PC-3 (cell line): ENCODE measurements around the gene EEIG1. TPM values are rescaled to one million over a fixed set of nuclear protein-coding genes. Genes with fewer than 3 reads are reported as not detected.

ENCODE experiments used
- ATAC-seq: fragments of 200-7000 bp; cut with Tn5 transposase; 2 replicates; pipeline ENCODE4 v1.9.1; 2020; ENCODE audit warnings: mild to moderate bottlenecking, moderate library complexity
- BruUV-seq: library from RNA; stranded (reverse); fragments of 400-500 nt; replicated peaks from 2 replicates; lab custom pipeline; 2021; lab: Mats Ljungman, UMichigan
- CTCF ChIA-PET: fragments of 300-600 bp; sonication (Branson Sonifier 250); formaldehyde crosslinking; loops from one replicate; lab custom pipeline; 2022; ENCODE audit warnings: antibody characterized with exemption; lab: Charles Lee
- POLR2A ChIA-PET: fragments of 300-600 bp; sonication (Branson Sonifier 250); formaldehyde crosslinking; loops from one replicate; lab custom pipeline; 2022; ENCODE audit warnings: antibody characterized with exemption; ENCODE audit not compliant: unreplicated experiment; lab: Charles Lee
- DNase-seq: peaks from one replicate; pipeline ENCODE4 v3.0.0-alpha.2; 2015
- H2AFZ ChIP-seq: fragments of 300-600 bp; sonication (generic); 2 replicates; pipeline ENCODE4 v1.6.0; 2016; ENCODE audit warnings: antibody characterized with exemption, low read length
- H3F3A ChIP-seq: fragments of 300-600 bp; sonication (generic); one replicate; pipeline ENCODE4 v1.6.0; 2017; ENCODE audit warnings: antibody characterized with exemption, low read length, control low read depth, mild to moderate bottlenecking; ENCODE audit not compliant: unreplicated experiment
- H3K27ac ChIP-seq: fragments of 300-600 bp; sonication (generic); 2 replicates; pipeline ENCODE4 v1.5.1; 2016; ENCODE audit warnings: mild to moderate bottlenecking, low read length
- H3K27me3 ChIP-seq: fragments of 300-600 bp; sonication (generic); 2 replicates; pipeline ENCODE4 v1.6.1; 2016; ENCODE audit warnings: low read length, mixed read lengths
- H3K36me3 ChIP-seq: fragments of 300-600 bp; sonication (generic); 2 replicates; pipeline ENCODE4 v1.6.1; 2016; ENCODE audit warnings: low read depth, mixed run types, low read length, mixed read lengths
- H3K4me1 ChIP-seq: fragments of 300-600 bp; sonication (generic); 2 replicates; pipeline ENCODE4 v1.5.1; 2016; ENCODE audit warnings: low read length; ENCODE audit not compliant: insufficient read depth
- H3K4me2 ChIP-seq: fragments of 300-600 bp; sonication (generic); 2 replicates; pipeline ENCODE4 v1.6.0; 2016; ENCODE audit warnings: low read length
- H3K4me3 ChIP-seq: fragments of 300-600 bp; sonication (generic); 2 replicates; pipeline ENCODE4 v1.5.1; 2016; ENCODE audit warnings: mild to moderate bottlenecking, low read length, mixed read lengths
- H3K79me2 ChIP-seq: fragments of 300-600 bp; sonication (generic); 2 replicates; pipeline ENCODE4 v1.6.1; 2017; ENCODE audit warnings: low read length, mixed read lengths
- H3K9ac ChIP-seq: fragments of 300-600 bp; sonication (generic); 2 replicates; pipeline ENCODE4 v1.6.0; 2016; ENCODE audit warnings: mild to moderate bottlenecking, low read length
- H3K9me2 ChIP-seq: fragments of 300-600 bp; sonication (generic); replicated peaks from 2 replicates; pipeline ENCODE4 v1.6.1; 2016; ENCODE audit warnings: mixed run types, low read length, mixed read lengths
- H3K9me3 ChIP-seq: fragments of 300-600 bp; sonication (generic); 2 replicates; pipeline ENCODE4 v1.6.1; 2016; ENCODE audit warnings: low read length, mixed read lengths
- H4K20me1 ChIP-seq: fragments of 300-600 bp; sonication (generic); 2 replicates; pipeline ENCODE4 v1.6.1; 2016; ENCODE audit warnings: low read length, mixed read lengths
- EZH2 ChIP-seq: fragments of 300-600 bp; sonication (generic); IDR thresholded peaks from one replicate; pipeline ENCODE4 v1.6.1; 2017; ENCODE audit warnings: antibody characterized with exemption, mild to moderate bottlenecking, low read length; ENCODE audit not compliant: unreplicated experiment
- EZH2phosphoT487 ChIP-seq: fragments of 300-600 bp; sonication (generic); IDR thresholded peaks from 2 replicates; pipeline ENCODE4 v1.6.1; 2018; ENCODE audit warnings: mild to moderate bottlenecking, antibody characterized with exemption, low read length, borderline replicate concordance
- intact Hi-C: fragments of 100-400 bp; cut with micrococcal nuclease; formaldehyde crosslinking; loops from 2 replicates; pipeline ENCODE4 v1.9.0; 2023
- total RNA-seq: library from RNA; depleted of rRNA; stranded (reverse); fragments of >200 nt; gene quantifications from 2 replicates; pipeline ENCODE4 v1.2.3, GENCODE V29; 2014
- TF ChIP-seq, protein P1 (sequence below): fragments of 300-600 bp; sonication (generic); conservative IDR thresholded peaks from 2 replicates; pipeline ENCODE4 v1.5.1; 2017; ENCODE audit warnings: antibody characterized with exemption, low read depth, mild to moderate bottlenecking, low read length

The EEIG1 gene
- total RNA-seq, 1 experiment from 2014 or later: 10.8 TPM

DNA sequence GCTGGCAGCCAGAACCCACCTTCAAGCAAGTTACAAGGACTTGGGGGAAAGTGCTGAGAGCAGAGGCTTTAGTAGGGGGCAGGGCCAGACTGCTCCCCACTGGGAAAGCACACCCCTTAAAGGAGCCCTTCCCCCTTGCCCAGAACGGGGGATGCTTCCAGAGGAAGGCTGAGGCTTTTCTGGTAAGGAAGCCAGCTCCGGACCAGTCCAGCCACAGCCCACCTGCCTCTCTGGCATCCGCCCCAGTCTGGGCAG, 38.9 kb downstream of the EEIG1 start:
- no peaks in the 10 kb centered on the region for H3K9me2 ChIP-seq
- no peak overlapping the region for H3K27ac ChIP-seq
- H2AFZ ChIP-seq: no peak overlapping the region
- no peaks in the 10 kb centered on the region for H3F3A ChIP-seq
- H3K4me2 ChIP-seq: no peak overlapping the region
- no peak for ATAC-seq
- H3K79me2 ChIP-seq: peaks cover 7% of the 10 kb centered on the region
- H3K4me3 ChIP-seq: no peak overlapping the region
- no peaks in the 10 kb centered on the region for H3K36me3 ChIP-seq
- 0 out of 2 replicates have a peak, but pooled peaks cover under 1% of the 10 kb centered on the region for H3K4me1 ChIP-seq
- POLR2A ChIA-PET: no interaction called here
- H3K9me3 ChIP-seq: no peaks in the 10 kb centered on the region
- intact Hi-C loops: loop anchor here (2.0 kb wide), 2 partner anchors 37 to 93 kb away; no protein-coding TSS in a partner anchor
- no peak overlapping the region for H3K9ac ChIP-seq
- no peak for DNase-seq
- no peaks in the 10 kb centered on the region for H3K27me3 ChIP-seq
- H4K20me1 ChIP-seq: no peaks in the 10 kb centered on the region
- BruUV-seq: no TSS peak
- CTCF ChIA-PET: interaction anchor here (1.0 kb wide), 1 partner anchor 93 kb away, joined by 3 read pairs; no protein-coding TSS in a partner anchor
- TF ChIP-seq, protein P1, sequence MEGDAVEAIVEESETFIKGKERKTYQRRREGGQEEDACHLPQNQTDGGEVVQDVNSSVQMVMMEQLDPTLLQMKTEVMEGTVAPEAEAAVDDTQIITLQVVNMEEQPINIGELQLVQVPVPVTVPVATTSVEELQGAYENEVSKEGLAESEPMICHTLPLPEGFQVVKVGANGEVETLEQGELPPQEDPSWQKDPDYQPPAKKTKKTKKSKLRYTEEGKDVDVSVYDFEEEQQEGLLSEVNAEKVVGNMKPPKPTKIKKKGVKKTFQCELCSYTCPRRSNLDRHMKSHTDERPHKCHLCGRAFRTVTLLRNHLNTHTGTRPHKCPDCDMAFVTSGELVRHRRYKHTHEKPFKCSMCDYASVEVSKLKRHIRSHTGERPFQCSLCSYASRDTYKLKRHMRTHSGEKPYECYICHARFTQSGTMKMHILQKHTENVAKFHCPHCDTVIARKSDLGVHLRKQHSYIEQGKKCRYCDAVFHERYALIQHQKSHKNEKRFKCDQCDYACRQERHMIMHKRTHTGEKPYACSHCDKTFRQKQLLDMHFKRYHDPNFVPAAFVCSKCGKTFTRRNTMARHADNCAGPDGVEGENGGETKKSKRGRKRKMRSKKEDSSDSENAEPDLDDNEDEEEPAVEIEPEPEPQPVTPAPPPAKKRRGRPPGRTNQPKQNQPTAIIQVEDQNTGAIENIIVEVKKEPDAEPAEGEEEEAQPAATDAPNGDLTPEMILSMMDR: no peak
- TF ChIP-seq EZH2 (no peak), EZH2phosphoT487 (no peak)

DNA sequence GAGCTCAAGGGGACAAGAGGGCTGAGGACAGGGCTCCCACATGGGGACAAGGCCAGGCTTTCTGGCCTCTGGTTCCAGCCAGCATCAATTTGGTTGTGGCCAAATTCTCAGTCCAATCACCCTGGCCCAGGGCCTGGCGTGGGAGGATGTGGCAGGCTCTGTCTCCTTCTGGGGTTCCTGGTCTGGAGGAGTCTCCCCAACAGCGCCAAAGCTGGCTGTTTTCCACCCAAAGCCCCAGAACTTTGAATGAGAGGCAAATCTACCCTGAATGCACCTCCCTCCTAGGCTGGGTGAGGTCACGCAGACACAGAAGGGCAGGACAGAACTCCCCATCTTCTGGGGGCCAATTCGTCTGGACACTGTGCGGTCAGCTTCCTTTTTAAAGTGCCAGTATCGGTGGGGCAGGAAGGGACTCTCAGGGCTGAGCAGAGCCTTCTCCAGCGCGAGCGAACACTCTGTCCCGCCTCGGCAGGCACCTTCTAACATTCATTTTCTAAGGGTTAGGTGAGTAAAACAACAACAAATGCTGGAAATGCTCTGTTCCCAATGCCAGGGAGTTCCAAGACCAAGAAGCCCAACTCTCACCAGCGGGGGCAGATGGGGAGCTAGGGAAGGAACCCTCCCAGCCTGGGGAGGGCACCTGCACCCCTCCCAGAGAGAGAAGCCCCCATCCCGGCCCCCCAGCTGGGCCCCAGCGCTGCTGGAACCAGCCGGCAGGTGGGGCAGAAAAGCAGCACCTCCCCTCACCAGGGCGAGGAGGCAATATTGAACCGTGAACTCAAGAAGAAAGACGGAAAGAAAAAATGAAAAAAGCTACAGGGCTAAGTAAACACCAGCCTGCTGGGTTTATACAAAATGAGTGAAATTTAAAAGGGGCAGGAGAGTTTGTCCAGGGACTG, 39.5 kb downstream of the EEIG1 start:
- Histone ChIP-seq H3K9me2 (no peaks in the 10 kb centered on the region), H3K4me1 (peaks cover 7% of the 10 kb centered on the region; the same call in 1 of the 2 replicates), H3K36me3 (no peaks in the 10 kb centered on the region), H3K4me3 (no peak overlapping the region), H3K4me2 (no peak overlapping the region), H3K27ac (no peak overlapping the region), H2AFZ (no peak overlapping the region), H3K27me3 (no peaks in the 10 kb centered on the region), H4K20me1 (no peaks in the 10 kb centered on the region), H3K9ac (no peak overlapping the region), H3K9me3 (no peaks in the 10 kb centered on the region), H3F3A (no peaks in the 10 kb centered on the region), H3K79me2 (peaks cover 12% of the 10 kb centered on the region)
- no peak for ATAC-seq
- intact Hi-C loops: no loop called here
- TF ChIP-seq, protein P1: no peak
- TF ChIP-seq EZH2 (no peak), EZH2phosphoT487 (no peak)
- BruUV-seq: no TSS peak
- no peak for DNase-seq
- POLR2A ChIA-PET: no interaction called here
- CTCF ChIA-PET: interaction anchor here (1.0 kb wide), 1 partner anchor 94 kb away, joined by 3 read pairs; no protein-coding TSS in a partner anchor

DNA sequence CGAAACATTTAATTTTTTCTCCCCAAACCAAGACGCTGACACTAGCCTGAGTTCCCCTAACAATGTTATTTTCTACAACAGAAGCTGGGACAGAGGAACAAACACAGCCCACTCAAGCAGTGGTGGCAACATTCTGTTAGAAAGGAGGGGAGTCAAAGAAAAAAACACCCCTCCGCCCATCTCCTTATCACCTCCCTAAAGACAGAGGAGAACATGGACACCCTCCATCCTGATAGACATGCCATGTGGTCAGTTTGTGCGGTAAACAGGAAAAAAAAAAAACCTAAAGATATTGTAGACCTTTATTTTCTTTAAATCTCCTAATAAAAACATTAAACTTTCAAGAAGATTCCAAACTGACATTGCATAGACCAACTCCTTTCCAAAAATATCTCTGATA, 40.2 kb downstream of the EEIG1 start:
- Histone ChIP-seq H3F3A (no peaks in the 10 kb centered on the region), H3K27ac (no peak overlapping the region), H3K9ac (no peak overlapping the region), H3K4me2 (no peak overlapping the region), H3K9me2 (no peaks in the 10 kb centered on the region), H3K9me3 (no peaks in the 10 kb centered on the region), H2AFZ (no peak overlapping the region), H3K36me3 (no peaks in the 10 kb centered on the region), H3K79me2 (peaks cover 20% of the 10 kb centered on the region), H3K4me1 (peaks cover 14% of the 10 kb centered on the region; the same call in 1 of the 2 replicates), H3K4me3 (no peak overlapping the region), H4K20me1 (no peaks in the 10 kb centered on the region), H3K27me3 (no peaks in the 10 kb centered on the region)
- intact Hi-C loops: no loop called here
- ATAC-seq (no peak), DNase-seq (no peak)
- ChIA-PET CTCF (no interaction called here), POLR2A (no interaction called here)
- BruUV-seq: no TSS peak
- TF ChIP-seq EZH2phosphoT487 (no peak), EZH2 (no peak)
- TF ChIP-seq, protein P1: no peak
